Measurements from ENCODE around the gene CTNNA3.

CTNNA3 gene

DNA sequence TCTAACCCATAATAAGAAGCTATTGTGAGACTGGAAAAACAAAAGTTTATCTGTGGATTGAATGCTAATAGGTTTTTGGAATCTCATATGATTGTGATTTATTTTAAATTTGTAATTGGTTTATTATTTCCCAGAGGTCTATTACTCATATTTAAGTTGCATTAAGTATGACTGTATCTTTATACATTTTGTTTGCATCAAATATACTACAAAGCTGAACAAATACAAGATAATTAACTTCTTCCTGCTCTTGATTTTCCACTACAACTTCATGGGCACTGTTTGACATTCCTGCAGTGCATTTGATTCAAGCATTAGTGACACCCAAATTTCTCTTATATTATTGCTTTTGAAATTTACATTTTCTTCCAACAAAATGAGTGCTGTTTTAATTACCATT lies 1073.9 kb downstream of the CTNNA3 start:
- H3K36me3 ChIP-seq (ENCODE audit: insufficient read depth, low read length), result no peaks in the 10 kb centered on the region
- H2AFZ ChIP-seq (ENCODE audit: low read length), result no peak overlapping the region
- no peak overlapping the region for H3K4me2 ChIP-seq (ENCODE audit: low read depth, low read length, poor library complexity, severe bottlenecking)
- H3F3A ChIP-seq (ENCODE audit: low read depth), result no peaks in the 10 kb centered on the region
- H4K20me1 ChIP-seq (ENCODE audit: insufficient read depth, low read length, poor library complexity, severe bottlenecking), result no peaks in the 10 kb centered on the region
- no peak overlapping the region for H3K9ac ChIP-seq (ENCODE audit: low read depth, low read length, poor library complexity, severe bottlenecking)
- H3K9me3 ChIP-seq (ENCODE audit: insufficient read depth, low read depth, low read length), result no peaks in the 10 kb centered on the region
- no peak for TF ChIP-seq EZH2phosphoT487 (IDR thresholded peaks at IDR 0.05; ENCODE audit: borderline replicate concordance)
- TF ChIP-seq, protein P1, sequence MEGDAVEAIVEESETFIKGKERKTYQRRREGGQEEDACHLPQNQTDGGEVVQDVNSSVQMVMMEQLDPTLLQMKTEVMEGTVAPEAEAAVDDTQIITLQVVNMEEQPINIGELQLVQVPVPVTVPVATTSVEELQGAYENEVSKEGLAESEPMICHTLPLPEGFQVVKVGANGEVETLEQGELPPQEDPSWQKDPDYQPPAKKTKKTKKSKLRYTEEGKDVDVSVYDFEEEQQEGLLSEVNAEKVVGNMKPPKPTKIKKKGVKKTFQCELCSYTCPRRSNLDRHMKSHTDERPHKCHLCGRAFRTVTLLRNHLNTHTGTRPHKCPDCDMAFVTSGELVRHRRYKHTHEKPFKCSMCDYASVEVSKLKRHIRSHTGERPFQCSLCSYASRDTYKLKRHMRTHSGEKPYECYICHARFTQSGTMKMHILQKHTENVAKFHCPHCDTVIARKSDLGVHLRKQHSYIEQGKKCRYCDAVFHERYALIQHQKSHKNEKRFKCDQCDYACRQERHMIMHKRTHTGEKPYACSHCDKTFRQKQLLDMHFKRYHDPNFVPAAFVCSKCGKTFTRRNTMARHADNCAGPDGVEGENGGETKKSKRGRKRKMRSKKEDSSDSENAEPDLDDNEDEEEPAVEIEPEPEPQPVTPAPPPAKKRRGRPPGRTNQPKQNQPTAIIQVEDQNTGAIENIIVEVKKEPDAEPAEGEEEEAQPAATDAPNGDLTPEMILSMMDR (conservative IDR thresholded peaks at IDR 0.05; ENCODE audit: low read length), result no peak
- H3K4me3 ChIP-seq (ENCODE audit: low read length, poor library complexity, severe bottlenecking), result no peak overlapping the region
- no peaks in the 10 kb centered on the region for H3K4me1 ChIP-seq (ENCODE audit: insufficient read depth, low read length, poor library complexity, severe bottlenecking)
- H3K79me2 ChIP-seq (ENCODE audit: insufficient read depth, low read length), result no peaks in the 10 kb centered on the region
- H3K9me2 ChIP-seq (replicated peaks; ENCODE audit: low read depth, low read length), result no peaks in the 10 kb centered on the region
- no peaks in the 10 kb centered on the region for H3K27me3 ChIP-seq (ENCODE audit: insufficient read depth, low read length, poor library complexity, severe bottlenecking)

DNA sequence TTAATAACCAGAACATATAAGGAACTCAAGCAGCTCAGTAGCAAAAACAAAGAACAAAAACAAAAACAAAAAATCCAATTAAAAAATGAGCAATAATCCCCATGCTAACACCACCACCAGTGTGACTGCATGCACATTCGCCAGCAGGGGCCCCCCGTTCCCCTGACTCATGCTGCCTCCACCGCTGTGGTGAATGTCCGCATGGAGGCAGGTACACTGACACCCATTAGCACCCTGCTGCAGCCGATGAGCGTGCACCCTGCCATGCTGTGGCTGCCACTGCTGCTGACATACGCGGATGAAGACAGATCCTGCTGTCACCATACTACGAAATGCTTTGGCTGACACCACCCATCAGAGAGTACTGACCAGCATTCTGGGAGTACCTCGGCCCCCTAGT lies 1091.8 kb downstream of the CTNNA3 start:
- H3K4me3 ChIP-seq (ENCODE audit: low read length, poor library complexity, severe bottlenecking), result no peak overlapping the region
- no peaks in the 10 kb centered on the region for H3K79me2 ChIP-seq (ENCODE audit: insufficient read depth, low read length)
- H3K4me1 ChIP-seq (ENCODE audit: insufficient read depth, low read length, poor library complexity, severe bottlenecking), result no peaks in the 10 kb centered on the region
- H3K9me2 ChIP-seq (replicated peaks; ENCODE audit: low read depth, low read length), result no peaks in the 10 kb centered on the region
- H3K27me3 ChIP-seq (ENCODE audit: insufficient read depth, low read length, poor library complexity, severe bottlenecking), result no peaks in the 10 kb centered on the region
- TF ChIP-seq, protein P1 (conservative IDR thresholded peaks at IDR 0.05; ENCODE audit: low read length), result no peak
- TF ChIP-seq EZH2phosphoT487 (IDR thresholded peaks at IDR 0.05; ENCODE audit: borderline replicate concordance), result no peak
- H3K9me3 ChIP-seq (ENCODE audit: insufficient read depth, low read depth, low read length), result peaks cover 5% of the 10 kb centered on the region; the same call in 1 of the 2 replicates
- no peak overlapping the region for H3K4me2 ChIP-seq (ENCODE audit: low read depth, low read length, poor library complexity, severe bottlenecking)
- no peaks in the 10 kb centered on the region for H3F3A ChIP-seq (ENCODE audit: low read depth)
- no peaks in the 10 kb centered on the region for H4K20me1 ChIP-seq (ENCODE audit: insufficient read depth, low read length, poor library complexity, severe bottlenecking)
- no peaks in the 10 kb centered on the region for H3K36me3 ChIP-seq (ENCODE audit: insufficient read depth, low read length)
- no peak overlapping the region for H3K9ac ChIP-seq (ENCODE audit: low read depth, low read length, poor library complexity, severe bottlenecking)
- no peak overlapping the region for H2AFZ ChIP-seq (ENCODE audit: low read length)

DNA sequence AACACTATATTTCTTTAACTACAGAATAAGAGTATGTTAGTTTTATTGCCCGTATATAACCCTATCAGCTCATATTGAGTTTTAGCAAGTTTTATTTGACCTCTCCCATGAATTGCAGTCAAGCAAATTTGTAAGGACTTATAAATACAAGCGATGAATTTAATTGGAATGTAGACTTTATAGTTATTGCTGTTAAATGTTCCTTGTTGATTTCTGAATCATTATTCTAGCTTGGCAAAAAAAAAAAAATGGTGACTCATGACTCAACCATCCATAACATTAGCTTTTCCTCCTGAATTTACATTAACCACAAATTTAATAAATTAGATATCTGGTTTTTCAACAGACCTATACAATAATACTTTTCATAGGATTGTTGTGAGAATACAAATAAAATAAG lies 1104.1 kb downstream of the CTNNA3 start:
- Histone ChIP-seq H3K9me3 (ENCODE audit: insufficient read depth, low read depth, low read length) (no peaks in the 10 kb centered on the region), H3K4me1 (ENCODE audit: insufficient read depth, low read length, poor library complexity, severe bottlenecking) (no peaks in the 10 kb centered on the region), H3K79me2 (ENCODE audit: insufficient read depth, low read length) (no peaks in the 10 kb centered on the region), H3K4me2 (ENCODE audit: low read depth, low read length, poor library complexity, severe bottlenecking) (no peak overlapping the region), H3K9me2 (replicated peaks; ENCODE audit: low read depth, low read length) (no peaks in the 10 kb centered on the region), H2AFZ (ENCODE audit: low read length) (no peak overlapping the region), H3K36me3 (ENCODE audit: insufficient read depth, low read length) (no peaks in the 10 kb centered on the region), H3K9ac (ENCODE audit: low read depth, low read length, poor library complexity, severe bottlenecking) (no peak overlapping the region), H3F3A (ENCODE audit: low read depth) (no peaks in the 10 kb centered on the region), H3K27me3 (ENCODE audit: insufficient read depth, low read length, poor library complexity, severe bottlenecking) (no peaks in the 10 kb centered on the region), H4K20me1 (ENCODE audit: insufficient read depth, low read length, poor library complexity, severe bottlenecking) (no peaks in the 10 kb centered on the region), H3K4me3 (ENCODE audit: low read length, poor library complexity, severe bottlenecking) (no peak overlapping the region)
- TF ChIP-seq, protein P1 (conservative IDR thresholded peaks at IDR 0.05; ENCODE audit: low read length), result no peak
- TF ChIP-seq EZH2phosphoT487 (IDR thresholded peaks at IDR 0.05; ENCODE audit: borderline replicate concordance), result no peak
